ENCODE measurements around the gene SEMA3F. TPM values are rescaled to one million over a fixed set of nuclear protein-coding genes. Genes with fewer than 3 reads are reported as not detected.

The SEMA3F gene
- total RNA-seq, 1 donor from 2014 or later, result 14.5 TPM

- H3F3A ChIP-seq (ENCODE audit: low read depth), result no peaks in the 10 kb centered on the region
- no peaks in the 10 kb centered on the region for H3K79me2 ChIP-seq (ENCODE audit: low read depth)
- no peaks in the 10 kb centered on the region for H3K9me3 ChIP-seq (ENCODE audit: low read depth)
- Mint-ChIP-seq H3K4me3 (no peak overlapping the region), H3K36me3 (no peaks in the 10 kb centered on the region), H3K4me1 (peaks cover 9% of the 10 kb centered on the region), H3K9me3 (no peaks in the 10 kb centered on the region), H3K27me3 (ENCODE audit: insufficient read depth, low read depth) (peaks cover 10% of the 10 kb centered on the region), H3K27ac (peak overlapping the region; percentile 76)
- TF ChIP-seq EZH2 (IDR thresholded peaks at IDR 0.05), result no peak
- TF ChIP-seq, protein P1, sequence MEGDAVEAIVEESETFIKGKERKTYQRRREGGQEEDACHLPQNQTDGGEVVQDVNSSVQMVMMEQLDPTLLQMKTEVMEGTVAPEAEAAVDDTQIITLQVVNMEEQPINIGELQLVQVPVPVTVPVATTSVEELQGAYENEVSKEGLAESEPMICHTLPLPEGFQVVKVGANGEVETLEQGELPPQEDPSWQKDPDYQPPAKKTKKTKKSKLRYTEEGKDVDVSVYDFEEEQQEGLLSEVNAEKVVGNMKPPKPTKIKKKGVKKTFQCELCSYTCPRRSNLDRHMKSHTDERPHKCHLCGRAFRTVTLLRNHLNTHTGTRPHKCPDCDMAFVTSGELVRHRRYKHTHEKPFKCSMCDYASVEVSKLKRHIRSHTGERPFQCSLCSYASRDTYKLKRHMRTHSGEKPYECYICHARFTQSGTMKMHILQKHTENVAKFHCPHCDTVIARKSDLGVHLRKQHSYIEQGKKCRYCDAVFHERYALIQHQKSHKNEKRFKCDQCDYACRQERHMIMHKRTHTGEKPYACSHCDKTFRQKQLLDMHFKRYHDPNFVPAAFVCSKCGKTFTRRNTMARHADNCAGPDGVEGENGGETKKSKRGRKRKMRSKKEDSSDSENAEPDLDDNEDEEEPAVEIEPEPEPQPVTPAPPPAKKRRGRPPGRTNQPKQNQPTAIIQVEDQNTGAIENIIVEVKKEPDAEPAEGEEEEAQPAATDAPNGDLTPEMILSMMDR (IDR thresholded peaks at IDR 0.05), result peak; percentile 43
- peak; percentile 63 for DNase-seq (ENCODE audit: low spot score)
- H3K36me3 ChIP-seq, result no peaks in the 10 kb centered on the region
- no peak overlapping the region for H3K9ac ChIP-seq
- no peak overlapping the region for H3K4me3 ChIP-seq
- no peak overlapping the region for H3K4me2 ChIP-seq
- no peaks in the 10 kb centered on the region for H3K4me1 ChIP-seq
- H3K27ac ChIP-seq, result no peak overlapping the region
- peaks cover 1% of the 10 kb centered on the region for H3K27me3 ChIP-seq
- H2AFZ ChIP-seq (replicated peaks), result no peak overlapping the region
- H4K20me1 ChIP-seq (ENCODE audit: low read depth), result no peaks in the 10 kb centered on the region
These were observed 57.4 kb downstream of the SEMA3F start for GRCh38 chr3:50212502-50212901.

- Histone ChIP-seq H3K9me3 (ENCODE audit: low read depth) (no peaks in the 10 kb centered on the region), H3K27me3 (no peaks in the 10 kb centered on the region), H3K9ac (no peak overlapping the region), H3K4me2 (no peak overlapping the region), H2AFZ (replicated peaks) (no peak overlapping the region), H3K36me3 (no peaks in the 10 kb centered on the region), H3K27ac (no peak overlapping the region), H3K4me3 (no peak overlapping the region), H3F3A (ENCODE audit: low read depth) (no peaks in the 10 kb centered on the region), H3K4me1 (no peaks in the 10 kb centered on the region), H3K79me2 (ENCODE audit: low read depth) (no peaks in the 10 kb centered on the region), H4K20me1 (ENCODE audit: low read depth) (no peaks in the 10 kb centered on the region)
- Mint-ChIP-seq H3K27me3 (ENCODE audit: insufficient read depth, low read depth) (peaks cover 8% of the 10 kb centered on the region), H3K4me1 (peaks cover 9% of the 10 kb centered on the region), H3K4me3 (no peak overlapping the region), H3K9me3 (no peaks in the 10 kb centered on the region), H3K36me3 (no peaks in the 10 kb centered on the region), H3K27ac (no peak overlapping the region)
- DNase-seq (ENCODE audit: low spot score), result no peak
- TF ChIP-seq, protein P1 (IDR thresholded peaks at IDR 0.05), result no peak
- no peak for TF ChIP-seq EZH2phosphoT487 (IDR thresholded peaks at IDR 0.05)
- no peak for TF ChIP-seq EZH2 (IDR thresholded peaks at IDR 0.05)
These were observed 57.8 kb downstream of the SEMA3F start for GRCh38 chr3:50212971-50213370.

- no peak overlapping the region for H3K9ac ChIP-seq
These were observed 58.2 kb downstream of the SEMA3F start for GRCh38 chr3:50213373-50213772.

More at GRCh38 chr3:50213373-50213772, 58.2 kb downstream of the SEMA3F start:
- TF ChIP-seq, protein P1 (IDR thresholded peaks at IDR 0.05), result no peak
- TF ChIP-seq EZH2phosphoT487 (IDR thresholded peaks at IDR 0.05) (no peak), EZH2 (IDR thresholded peaks at IDR 0.05) (no peak)
- H3K27ac ChIP-seq, result no peak overlapping the region
- H3K79me2 ChIP-seq (ENCODE audit: low read depth), result no peaks in the 10 kb centered on the region
- no peaks in the 10 kb centered on the region for H3F3A ChIP-seq (ENCODE audit: low read depth)
- H3K4me3 ChIP-seq, result no peak overlapping the region
- peaks cover 8% of the 10 kb centered on the region for H3K27me3 Mint-ChIP-seq (ENCODE audit: insufficient read depth, low read depth)
- H3K4me1 Mint-ChIP-seq, result peaks cover 9% of the 10 kb centered on the region
- no peak overlapping the region for H3K4me2 ChIP-seq
- no peak for DNase-seq (ENCODE audit: low spot score)
- no peaks in the 10 kb centered on the region for H3K4me1 ChIP-seq
- H3K9me3 Mint-ChIP-seq, result no peaks in the 10 kb centered on the region
- H3K36me3 Mint-ChIP-seq, result no peaks in the 10 kb centered on the region
- H3K27me3 ChIP-seq, result no peaks in the 10 kb centered on the region
- H3K27ac Mint-ChIP-seq, result peak overlapping the region; percentile 46
- H4K20me1 ChIP-seq (ENCODE audit: low read depth), result no peaks in the 10 kb centered on the region
- no peak overlapping the region for H3K4me3 Mint-ChIP-seq
- no peaks in the 10 kb centered on the region for H3K9me3 ChIP-seq (ENCODE audit: low read depth)
- H3K36me3 ChIP-seq, result no peaks in the 10 kb centered on the region
- H2AFZ ChIP-seq (replicated peaks), result no peak overlapping the region
